T-helper 17 cell (primary cell): ENCODE data around the gene FALEC. TPM values are rescaled to one million over a fixed set of nuclear protein-coding genes. Genes with fewer than 3 reads are reported as not detected.
"Not testable (repeated sequence)": the region's sequence is repeated elsewhere in the genome, so short reads cannot be mapped to it uniquely, and the experiment has no call there.

Experiments
- ATAC-seq: fragments of 150-1000 bp; cut with Tn5 transposase; 2 replicates; pipeline ENCODE4 v1.10.0; 2021; ENCODE audit warnings: mild to moderate bottlenecking, moderate library complexity
- DNase-seq, 3 donors: peaks; one replicate each; pipeline versions ENCODE4 v3.0.0 to v3.0.0-alpha.2; 2020 to 2021
- H3K9me3 ChIP-seq: one replicate; pipeline ENCODE4 v1.7.0; 2013; ENCODE audit warnings: low read length, mild to moderate bottlenecking; ENCODE audit not compliant: control insufficient read depth, poor library complexity, severe bottlenecking
- H3K27ac Mint-ChIP-seq: one replicate; pipeline ENCODE4 v1.8.0; 2022; ENCODE audit warnings: mild to moderate bottlenecking, moderate library complexity, mixed read lengths
- H3K27me3 Mint-ChIP-seq: one replicate; pipeline ENCODE4 v1.8.0; 2022; ENCODE audit warnings: mixed read lengths
- H3K36me3 Mint-ChIP-seq: one replicate; pipeline ENCODE4 v1.8.0; 2022; ENCODE audit warnings: low read depth, mixed read lengths
- H3K4me1 Mint-ChIP-seq: one replicate; pipeline ENCODE4 v1.8.0; 2022; ENCODE audit warnings: mild to moderate bottlenecking, mixed read lengths
- H3K4me3 Mint-ChIP-seq: one replicate; pipeline ENCODE4 v1.8.0; 2022; ENCODE audit warnings: mild to moderate bottlenecking, moderate library complexity, mixed read lengths
- total RNA-seq, 4 donors: library from RNA in 2 of 4; stranded (reverse) in 2 of 4; gene quantifications; one replicate each; pipeline ENCODE4 v1.2.3 and lab custom pipeline; 2022 to 2026

FALEC gene
- total RNA-seq, 2 donors from 2014 or later: 1.1 TPM; not detected in 1

DNA sequence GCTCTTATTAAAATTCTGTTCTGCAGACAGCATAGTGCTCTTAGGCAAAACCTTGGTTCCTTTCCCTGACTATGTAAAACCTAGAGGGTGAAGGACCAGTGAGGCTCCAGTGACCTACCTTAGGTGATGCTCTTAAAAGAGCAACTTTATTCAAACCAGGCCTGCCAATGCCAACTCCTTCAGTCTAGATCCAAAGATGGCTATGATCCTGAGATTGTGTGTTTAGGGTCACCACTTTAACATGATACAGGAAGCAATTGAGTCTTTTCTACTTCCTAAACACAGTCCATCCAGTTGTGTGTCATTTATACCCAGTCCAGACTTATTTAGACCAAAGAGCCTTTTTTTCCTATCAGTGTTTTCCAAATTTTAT, 53.0 kb downstream of the FALEC start:
- H3K9me3 ChIP-seq: no peaks in the 10 kb centered on the region
- H3K36me3 Mint-ChIP-seq: peaks cover 7% of the 10 kb centered on the region
- H3K4me3 Mint-ChIP-seq: peak overlapping the region; percentile 94
- H3K27ac Mint-ChIP-seq: peak overlapping the region; percentile 99
- ATAC-seq (peak; percentile 6), DNase-seq (no peak)
- peaks cover 63% of the 10 kb centered on the region for H3K4me1 Mint-ChIP-seq
- H3K27me3 Mint-ChIP-seq: no peaks in the 10 kb centered on the region

DNA sequence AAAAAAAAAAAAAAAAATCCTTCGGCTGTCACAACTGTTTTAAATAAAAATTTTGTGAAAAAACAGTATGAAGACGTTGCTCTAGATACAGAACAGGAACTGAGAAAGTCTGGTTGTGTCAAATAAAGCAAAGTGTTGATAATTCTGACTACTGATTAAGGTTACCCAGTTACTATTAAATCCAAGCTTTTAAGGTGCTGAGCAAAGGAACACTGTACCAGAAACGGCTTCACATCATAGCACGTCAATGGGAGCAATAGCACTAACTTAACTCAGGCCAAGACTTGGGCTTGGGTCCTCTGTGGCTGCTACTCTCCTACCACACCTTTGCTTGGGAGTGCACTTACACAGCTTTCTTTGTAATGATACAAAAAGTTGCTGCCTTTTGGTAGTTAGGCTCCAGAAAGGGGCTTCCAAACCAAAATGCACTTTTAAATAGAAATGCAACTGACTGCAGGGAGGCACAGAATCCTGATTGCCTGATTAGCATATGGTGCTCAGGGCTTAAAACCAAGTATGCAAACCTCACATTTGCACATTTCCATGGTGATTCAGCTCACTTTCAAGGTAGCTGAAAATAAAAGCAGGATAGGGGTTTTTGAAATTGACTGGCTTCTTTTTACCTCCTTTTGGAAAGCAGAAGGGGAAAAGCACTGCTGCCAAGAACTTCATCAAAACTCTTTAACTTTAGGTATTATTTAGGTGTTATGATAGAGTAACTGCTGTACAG, 57.5 kb downstream of the FALEC start:
- peaks cover 9% of the 10 kb centered on the region for H3K9me3 ChIP-seq
- Mint-ChIP-seq H3K36me3 (peaks cover 27% of the 10 kb centered on the region), H3K27me3 (no peaks in the 10 kb centered on the region), H3K4me1 (peaks cover 54% of the 10 kb centered on the region), H3K27ac (peak overlapping the region; percentile 99), H3K4me3 (peak overlapping the region; percentile 94)
- ATAC-seq (peak; percentile 10), DNase-seq (no peak)

GRCh38 chr1:150573648-150574071, 58.1 kb downstream of the FALEC start:
- peak overlapping the region; percentile 94 for H3K4me3 Mint-ChIP-seq
- not testable (repeated sequence) for ATAC-seq, H3K9me3 ChIP-seq, DNase-seq, H3K27me3 Mint-ChIP-seq
- H3K4me1 Mint-ChIP-seq: peaks cover 48% of the 10 kb centered on the region
- peak overlapping the region; percentile 99 for H3K27ac Mint-ChIP-seq
- peaks cover 28% of the 10 kb centered on the region for H3K36me3 Mint-ChIP-seq

DNA sequence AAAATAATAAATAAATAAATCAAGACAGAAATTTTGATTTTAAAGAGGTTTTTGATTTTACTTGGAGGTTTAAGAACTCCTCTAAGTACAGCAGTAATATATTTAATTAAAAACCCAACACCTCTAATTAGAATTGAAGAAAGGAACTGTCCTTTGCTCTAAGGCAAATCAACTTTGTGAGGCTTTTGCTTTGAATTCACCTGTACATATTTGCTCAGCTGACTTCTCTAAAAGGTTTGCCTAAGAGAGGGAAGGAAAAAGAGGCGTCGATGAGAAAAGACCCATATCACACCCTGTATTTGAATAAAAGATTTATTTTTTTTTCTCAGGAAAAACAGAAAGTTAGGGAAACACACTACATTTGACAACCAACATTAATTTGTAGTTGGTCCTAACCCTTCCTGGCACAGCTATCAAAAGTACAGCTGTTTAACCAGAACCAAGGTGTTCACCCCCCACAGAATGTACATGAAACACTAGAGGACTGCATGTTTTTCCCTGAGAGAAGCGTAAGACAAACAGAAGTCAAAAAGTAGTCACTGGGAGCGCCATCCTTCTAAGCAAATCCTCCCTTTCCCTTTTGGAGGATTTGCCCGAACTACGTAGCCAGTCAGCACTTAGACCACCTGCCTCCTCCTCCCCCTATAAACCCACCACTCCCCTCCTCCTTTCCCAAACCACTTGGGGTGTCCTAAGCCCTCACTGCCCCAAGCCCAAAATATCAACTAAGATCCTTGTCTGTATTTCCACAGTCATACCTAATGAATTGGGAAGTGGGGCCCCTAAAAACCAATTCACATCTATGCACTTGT, 58.9 kb downstream of the FALEC start:
- DNase-seq: no peak
- no peaks in the 10 kb centered on the region for H3K27me3 Mint-ChIP-seq
- H3K27ac Mint-ChIP-seq: peak overlapping the region; percentile 99
- H3K4me1 Mint-ChIP-seq: peaks cover 45% of the 10 kb centered on the region
- H3K4me3 Mint-ChIP-seq: peak overlapping the region; percentile 94
- no peak for ATAC-seq
- peaks cover 28% of the 10 kb centered on the region for H3K36me3 Mint-ChIP-seq
- peaks cover 9% of the 10 kb centered on the region for H3K9me3 ChIP-seq

- Mint-ChIP-seq H3K4me1 (peaks cover 42% of the 10 kb centered on the region), H3K27me3 (no peaks in the 10 kb centered on the region), H3K36me3 (peaks cover 24% of the 10 kb centered on the region), H3K4me3 (peak overlapping the region; percentile 94), H3K27ac (peak overlapping the region; percentile 99)
- H3K9me3 ChIP-seq: peaks cover 9% of the 10 kb centered on the region
- DNase-seq: no peak
- ATAC-seq: no peak
Measured at GRCh38 chr1:150575072-150575489, 59.5 kb downstream of the FALEC start.

DNA sequence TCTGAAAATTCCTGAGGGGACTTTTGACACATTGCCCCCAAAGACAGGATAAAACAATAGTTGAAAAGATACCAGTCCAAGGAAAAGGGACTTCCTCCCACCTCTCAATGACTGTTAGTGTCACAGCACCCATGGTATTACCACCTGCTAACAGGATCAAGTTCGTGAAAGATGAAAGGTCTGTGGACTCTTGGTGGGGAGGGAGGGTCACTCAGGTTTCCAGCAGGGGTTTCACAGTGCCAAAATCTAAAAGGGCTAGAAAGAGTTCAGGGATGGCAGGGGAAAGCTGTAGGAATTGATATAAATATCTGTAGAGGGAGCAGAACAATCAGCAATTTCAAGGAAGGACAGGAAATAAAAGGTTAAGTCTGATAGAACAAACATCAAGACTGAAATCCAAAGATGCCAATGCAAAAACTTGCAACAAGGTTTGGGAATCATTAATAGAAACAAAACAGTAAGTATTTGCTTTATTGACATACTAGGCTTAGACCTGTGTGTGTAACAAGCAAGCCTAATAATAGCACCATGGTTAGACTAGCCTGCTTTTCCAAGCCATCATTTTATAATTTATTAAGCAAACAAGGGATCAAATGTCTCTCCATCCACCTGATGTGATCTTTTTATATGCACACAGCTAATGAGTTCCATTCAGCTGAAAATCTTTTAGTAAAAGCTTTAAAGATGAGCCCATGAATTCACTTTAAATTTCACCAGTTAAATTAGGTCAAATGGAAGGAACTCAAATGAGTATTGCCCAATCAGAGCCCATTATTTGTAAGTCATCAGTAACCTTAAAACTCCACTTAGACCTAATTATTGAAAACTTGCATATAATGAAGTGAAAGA, 60.2 kb downstream of the FALEC start:
- H3K9me3 ChIP-seq: peaks cover 9% of the 10 kb centered on the region
- peaks cover 23% of the 10 kb centered on the region for H3K36me3 Mint-ChIP-seq
- DNase-seq (no peak), ATAC-seq (no peak)
- peak overlapping the region; percentile 94 for H3K4me3 Mint-ChIP-seq
- peaks cover 44% of the 10 kb centered on the region for H3K4me1 Mint-ChIP-seq
- no peaks in the 10 kb centered on the region for H3K27me3 Mint-ChIP-seq
- H3K27ac Mint-ChIP-seq: peak overlapping the region; percentile 99

- Mint-ChIP-seq H3K27me3 (no peaks in the 10 kb centered on the region), H3K4me1 (peaks cover 40% of the 10 kb centered on the region), H3K27ac (peak overlapping the region; percentile 99), H3K4me3 (peak overlapping the region; percentile 94), H3K36me3 (peaks cover 23% of the 10 kb centered on the region)
- ATAC-seq: no peak
- DNase-seq: no peak
- H3K9me3 ChIP-seq: peaks cover 9% of the 10 kb centered on the region
Measured at GRCh38 chr1:150576367-150576711, 60.8 kb downstream of the FALEC start.

- Mint-ChIP-seq H3K4me1 (peaks cover 39% of the 10 kb centered on the region), H3K27ac (peak overlapping the region; percentile 99), H3K27me3 (no peaks in the 10 kb centered on the region), H3K4me3 (peak overlapping the region; percentile 94), H3K36me3 (peaks cover 23% of the 10 kb centered on the region)
- DNase-seq (no peak), ATAC-seq (no peak)
- peaks cover 9% of the 10 kb centered on the region for H3K9me3 ChIP-seq
Measured at GRCh38 chr1:150576794-150577556, 61.4 kb downstream of the FALEC start.

DNA sequence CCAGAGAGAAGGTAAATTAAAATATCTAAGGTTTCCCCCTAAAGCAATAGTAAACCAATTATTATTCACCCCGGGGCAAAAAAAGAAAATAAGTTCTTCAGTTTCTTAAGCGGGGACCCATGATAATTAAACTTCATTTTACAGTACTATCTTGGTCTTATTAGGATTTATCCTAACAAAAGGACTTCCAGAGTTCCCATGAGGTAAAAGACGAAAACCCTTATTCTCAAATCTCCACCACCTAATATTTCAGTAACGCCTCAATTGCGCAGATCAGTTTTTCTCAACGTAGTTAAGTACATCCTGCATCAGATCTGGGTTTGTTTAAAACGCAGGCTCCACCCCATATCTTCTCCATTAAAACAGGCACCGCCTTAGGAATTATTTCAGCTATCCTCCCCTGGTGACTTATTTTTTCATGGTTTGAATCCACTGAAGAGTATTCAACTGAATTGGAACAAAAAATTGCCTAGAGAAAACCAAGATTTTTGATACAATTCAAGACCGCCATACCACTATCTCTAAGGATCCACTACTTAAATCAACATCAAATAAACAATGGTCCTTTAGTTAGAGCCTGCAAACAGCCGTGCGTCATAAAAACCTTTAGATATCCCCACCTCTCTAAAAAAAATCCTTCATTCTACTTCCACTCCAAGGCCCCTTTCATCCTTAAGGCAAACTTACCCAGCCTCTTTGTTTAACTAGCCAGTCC, 62.2 kb downstream of the FALEC start:
- Mint-ChIP-seq H3K27me3 (no peaks in the 10 kb centered on the region), H3K4me3 (peak overlapping the region; percentile 94), H3K27ac (peak overlapping the region; percentile 99), H3K36me3 (peaks cover 21% of the 10 kb centered on the region), H3K4me1 (peaks cover 39% of the 10 kb centered on the region)
- H3K9me3 ChIP-seq: peaks cover 9% of the 10 kb centered on the region
- no peak for DNase-seq
- peak; percentile 22 for ATAC-seq

- Mint-ChIP-seq H3K4me1 (peaks cover 39% of the 10 kb centered on the region), H3K27me3 (no peaks in the 10 kb centered on the region), H3K27ac (peak overlapping the region; percentile 99), H3K36me3 (peaks cover 21% of the 10 kb centered on the region), H3K4me3 (peak overlapping the region; percentile 94)
- peaks cover 9% of the 10 kb centered on the region for H3K9me3 ChIP-seq
- DNase-seq: no peak
- no peak for ATAC-seq
Measured at GRCh38 chr1:150578272-150579109, 62.9 kb downstream of the FALEC start.

- H3K4me3 Mint-ChIP-seq: peak within 1 kb of the TSS; percentile 94
- H3K9me3 ChIP-seq: peaks cover 9% of the 10 kb centered on the region
- H3K27ac Mint-ChIP-seq: peak within 1 kb of the TSS; percentile 99
- peak; percentile 85 for ATAC-seq
- H3K27me3 Mint-ChIP-seq: no peaks in the 10 kb centered on the region
- peaks cover 21% of the 10 kb centered on the region for H3K36me3 Mint-ChIP-seq
- H3K4me1 Mint-ChIP-seq: peaks cover 35% of the 10 kb centered on the region
- peak; percentile 72 to 81 (median 78) for DNase-seq
Measured at GRCh38 chr1:150579110-150579944, 63.8 kb downstream of the FALEC start, which contains the start of gene MCL1. TSS of gene MCL1 (minus strand) at chr1:150579610. CDS start at chr1:150579530, 80 bp downstream.
